ENCODE results near the gene C14orf180.

C14orf180 gene

DNA sequence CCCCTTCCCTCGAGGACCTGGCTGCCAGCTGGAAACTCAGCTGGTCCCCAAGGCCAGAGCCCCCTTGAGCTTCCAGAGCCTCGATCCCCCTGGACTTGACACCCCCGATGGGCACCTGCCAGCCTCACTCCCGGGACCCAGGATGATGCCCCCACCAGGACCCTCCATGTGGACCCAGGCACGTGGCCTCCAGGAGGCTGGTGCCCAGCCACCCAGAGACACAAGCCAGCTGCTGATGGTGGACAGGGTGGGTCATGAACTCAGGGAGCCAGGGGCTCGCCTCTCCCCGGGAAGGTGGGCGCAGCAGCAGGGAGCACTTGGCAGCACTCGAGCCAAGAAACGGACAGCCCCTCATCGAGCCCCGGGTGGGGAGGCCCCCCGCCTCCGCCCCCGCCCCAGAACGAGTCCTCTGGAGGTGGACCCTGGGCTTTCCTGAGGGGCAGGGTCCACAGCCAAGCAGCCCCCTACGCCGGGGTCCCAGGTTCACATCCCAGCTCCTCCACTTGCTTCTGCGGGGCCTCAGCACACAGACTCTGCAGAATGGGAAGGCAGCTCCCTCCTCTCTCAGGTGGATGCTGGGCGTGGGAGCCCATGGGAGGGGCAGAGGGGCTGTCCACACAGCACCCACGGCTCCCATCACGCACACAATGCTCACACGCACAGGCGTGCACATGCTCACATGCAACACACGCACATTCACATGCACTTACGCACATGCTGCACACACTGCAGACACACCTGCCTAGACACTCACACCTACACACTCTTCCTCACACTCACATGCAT is 12.1 kb downstream of the C14orf180 start:
- no peaks in the 10 kb centered on the region for H3K36me3 Mint-ChIP-seq (ENCODE audit: low read depth)
- no peak for DNase-seq
- no peak for TF ChIP-seq CTCF (IDR thresholded peaks at IDR 0.05)
- H3K4me3 Mint-ChIP-seq: no peak overlapping the region
- H3K4me1 Mint-ChIP-seq: peaks cover 27% of the 10 kb centered on the region
- peaks cover 17% of the 10 kb centered on the region for H3K27me3 Mint-ChIP-seq (ENCODE audit: low read depth, poor library complexity)
- H3K9me3 Mint-ChIP-seq: no peaks in the 10 kb centered on the region
- H3K27ac Mint-ChIP-seq: no peak overlapping the region

DNA sequence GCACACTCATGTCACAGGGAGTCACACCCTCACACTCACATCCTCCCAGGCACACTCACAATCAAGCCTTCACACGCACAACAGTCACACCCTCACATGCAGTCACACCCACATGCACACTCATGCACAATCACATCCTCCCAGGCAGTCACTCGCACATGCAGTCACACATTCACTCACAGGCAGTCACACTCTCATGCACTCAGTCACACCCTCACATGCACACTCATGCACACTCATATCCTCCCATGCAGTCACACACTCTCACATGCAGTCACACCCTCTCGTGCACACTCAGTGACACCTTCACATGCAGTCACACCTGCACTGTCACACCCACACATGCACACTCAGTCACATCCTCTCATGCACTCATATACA is 12.7 kb downstream of the C14orf180 start:
- H3K36me3 Mint-ChIP-seq (ENCODE audit: low read depth): no peaks in the 10 kb centered on the region
- DNase-seq: no peak
- peaks cover 14% of the 10 kb centered on the region for H3K27me3 Mint-ChIP-seq (ENCODE audit: low read depth, poor library complexity)
- no peak overlapping the region for H3K4me3 Mint-ChIP-seq
- H3K4me1 Mint-ChIP-seq: peaks cover 27% of the 10 kb centered on the region
- no peaks in the 10 kb centered on the region for H3K9me3 Mint-ChIP-seq
- H3K27ac Mint-ChIP-seq: peak overlapping the region; percentile 53
- TF ChIP-seq CTCF (IDR thresholded peaks at IDR 0.05): no peak

DNA sequence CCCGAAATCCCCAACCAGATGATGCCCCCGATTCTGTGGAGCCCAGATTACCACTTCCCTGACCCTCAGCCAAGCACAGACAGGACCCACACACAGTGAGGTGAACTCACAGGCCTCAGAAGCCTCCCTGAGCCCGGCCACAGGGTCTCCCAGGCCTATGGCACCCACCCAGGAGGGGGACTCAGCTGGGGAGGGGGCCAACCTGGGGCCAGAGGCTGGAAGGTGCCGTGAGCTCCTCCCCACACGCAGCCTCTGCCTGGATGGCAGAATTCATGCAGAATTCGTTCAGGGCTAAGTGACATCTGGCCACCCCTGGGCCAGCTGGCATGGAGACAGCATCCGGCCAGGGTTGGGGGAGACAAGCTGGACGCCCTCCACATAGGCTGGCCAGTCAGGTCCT is 13.2 kb downstream of the C14orf180 start:
- no peak overlapping the region for H3K27ac Mint-ChIP-seq
- peaks cover 23% of the 10 kb centered on the region for H3K4me1 Mint-ChIP-seq
- H3K36me3 Mint-ChIP-seq (ENCODE audit: low read depth): no peaks in the 10 kb centered on the region
- H3K27me3 Mint-ChIP-seq (ENCODE audit: low read depth, poor library complexity): peaks cover 14% of the 10 kb centered on the region
- H3K9me3 Mint-ChIP-seq: no peaks in the 10 kb centered on the region
- no peak for DNase-seq
- no peak overlapping the region for H3K4me3 Mint-ChIP-seq
- TF ChIP-seq CTCF (IDR thresholded peaks at IDR 0.05): no peak

DNA sequence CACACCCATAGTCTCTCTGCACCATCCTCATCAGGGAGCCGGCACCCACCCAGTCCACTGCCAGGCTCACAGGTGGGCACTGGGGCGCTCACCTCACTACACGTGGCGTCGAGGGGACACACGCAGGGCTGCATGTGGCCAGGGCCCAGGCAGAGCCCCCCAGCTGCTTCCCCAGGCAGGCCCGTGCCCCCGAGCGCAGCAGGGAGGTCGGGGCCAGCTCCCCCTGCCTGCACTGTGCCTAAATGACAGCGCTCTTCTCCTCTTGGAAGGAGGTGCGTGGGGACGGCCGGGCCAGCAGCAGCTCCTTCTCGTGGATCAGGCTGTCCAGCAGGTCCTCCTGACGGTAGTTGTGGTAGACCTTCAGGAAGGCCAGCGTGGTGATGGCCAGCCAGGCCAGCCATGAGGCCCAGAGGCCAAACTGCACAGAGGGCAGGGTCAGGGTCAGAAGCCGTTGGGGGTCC is 13.7 kb downstream of the C14orf180 start:
- H3K27me3 Mint-ChIP-seq (ENCODE audit: low read depth, poor library complexity): peaks cover 14% of the 10 kb centered on the region
- TF ChIP-seq CTCF (IDR thresholded peaks at IDR 0.05): no peak
- peaks cover 20% of the 10 kb centered on the region for H3K4me1 Mint-ChIP-seq
- H3K9me3 Mint-ChIP-seq: no peaks in the 10 kb centered on the region
- DNase-seq: no peak
- H3K36me3 Mint-ChIP-seq (ENCODE audit: low read depth): no peaks in the 10 kb centered on the region
- no peak overlapping the region for H3K4me3 Mint-ChIP-seq
- no peak overlapping the region for H3K27ac Mint-ChIP-seq

GRCh38 chr14:104593710-104594136 is 14.2 kb downstream of the C14orf180 start:
- H3K27ac Mint-ChIP-seq: no peak overlapping the region
- H3K36me3 Mint-ChIP-seq (ENCODE audit: low read depth): no peaks in the 10 kb centered on the region
- H3K9me3 Mint-ChIP-seq: no peaks in the 10 kb centered on the region
- peaks cover 14% of the 10 kb centered on the region for H3K27me3 Mint-ChIP-seq (ENCODE audit: low read depth, poor library complexity)
- peaks cover 20% of the 10 kb centered on the region for H3K4me1 Mint-ChIP-seq
- H3K4me3 Mint-ChIP-seq: no peak overlapping the region
- TF ChIP-seq CTCF (IDR thresholded peaks at IDR 0.05): no peak
- peak; percentile 3 for DNase-seq

All from nephron progenitor cell (in vitro differentiated cells).